K562 (cell line): ENCODE data around the gene PPM1G. TPM values are rescaled to one million over a fixed set of nuclear protein-coding genes. Genes with fewer than 3 reads are reported as not detected.

ENCODE experiments used
- ATAC-seq: fragments of 200-7000 bp; cut with Tn5 transposase; 3 replicates; pipeline ENCODE4 v1.9.1; 2020; ENCODE audit warnings: moderate library complexity
- BruUV-seq: library from RNA; stranded (reverse); fragments of 400-500 nt; replicated peaks from 2 replicates; lab custom pipeline; 2021; lab: Mats Ljungman, UMichigan
- CTCF ChIA-PET: fragments of 300-600 bp; formaldehyde crosslinking; extraction: SDS; loops from one replicate; lab custom pipeline; 2021; ENCODE audit warnings: low intra/inter-chr PET ratio; lab: Yijun Ruan, JAX
- POLR2A ChIA-PET: fragments of 300-600, 350-650 bp; sonication (Branson Sonifier 250); formaldehyde crosslinking; extraction: SDS; loops from one replicate; lab custom pipeline; 2021; ENCODE audit warnings: antibody characterized with exemption, inconsistent platforms; lab: Yijun Ruan, JAX
- DNase-seq, 4 experiments: peaks; one replicate each; pipeline versions ENCODE4 v3.0.0 to v3.0.0-alpha.2; 2011 to 2018; ENCODE audit warnings: low spot score in 3 of 4, mixed read lengths in 3 of 4; ENCODE audit errors: extremely low read depth in 1 of 4
- FAIRE-seq: peaks from 2 replicates; lab custom pipeline; 2011; peaks lifted over from hg19 to GRCh38; lab: Jason Lieb, UNC
- H2AFZ ChIP-seq: 2 replicates; pipeline ENCODE4 v1.6.0; 2011; ENCODE audit warnings: low read depth, low read length, control low read depth, inconsistent platforms
- H3K27ac ChIP-seq: fragments of 200-600 bp; 3 replicates; pipeline ENCODE4 v1.8.0; 2011; ENCODE audit warnings: low read depth, mild to moderate bottlenecking, control low read depth, inconsistent platforms, low read length, moderate library complexity, mixed read lengths; ENCODE audit errors: extremely low read depth
- H3K27me3 ChIP-seq, 2 experiments: fragments of 300-600 bp in 1 of 2; 2 replicates in 1 of 2; 3 replicates in 1 of 2; pipeline versions ENCODE4 v1.6.0 to v1.8.0; 2011; ENCODE audit warnings: inconsistent platforms in 2 of 2, low read length in 2 of 2, mild to moderate bottlenecking in 1 of 2, mixed read lengths in 1 of 2, moderate library complexity in 1 of 2; ENCODE audit not compliant: control insufficient read depth in 2 of 2, insufficient read depth in 2 of 2
- H3K36me3 ChIP-seq: fragments of 300-600 bp; 3 replicates; pipeline ENCODE4 v1.8.0; 2011; ENCODE audit warnings: mild to moderate bottlenecking, low read length, inconsistent platforms; ENCODE audit not compliant: control insufficient read depth, insufficient read depth
- H3K4me1 ChIP-seq, 2 experiments: fragments of 200-600 bp in 1 of 2; replicated peaks in 1 of 2; 2 replicates in 1 of 2; 3 replicates in 1 of 2; pipeline versions ENCODE4 v1.5.1 to v1.8.0; 2011; ENCODE audit warnings: inconsistent platforms in 2 of 2, low read length in 2 of 2, mild to moderate bottlenecking in 1 of 2, mixed read lengths in 1 of 2, moderate library complexity in 1 of 2; ENCODE audit not compliant: control insufficient read depth in 2 of 2, insufficient read depth in 2 of 2
- H3K4me2 ChIP-seq: 2 replicates; pipeline ENCODE4 v1.6.1; 2011; ENCODE audit warnings: low read length, control low read depth, inconsistent platforms, mixed read lengths; ENCODE audit not compliant: insufficient read depth
- H3K4me3 ChIP-seq: fragments of 200-600 bp; sonication (generic), shearing (Covaris generic); 2 replicates; pipeline ENCODE4 v1.5.1; 2016; ENCODE audit warnings: control low read depth, inconsistent platforms
- H3K79me2 ChIP-seq: fragments of 200-600 bp; 3 replicates; pipeline ENCODE4 v1.8.0; 2011; ENCODE audit warnings: low read length, inconsistent platforms; ENCODE audit not compliant: control insufficient read depth, insufficient read depth
- H3K9ac ChIP-seq, 2 experiments: 2 replicates each; pipeline versions ENCODE4 v1.6.0 to v1.6.1; 2011; ENCODE audit warnings: low read depth in 2 of 2, low read length in 2 of 2, control low read depth in 1 of 2, inconsistent platforms in 1 of 2, mild to moderate bottlenecking in 1 of 2, mixed read lengths in 1 of 2; ENCODE audit not compliant: insufficient read depth in 1 of 2
- H3K9me1 ChIP-seq: one replicate; pipeline ENCODE4 v1.6.0; 2011; ENCODE audit warnings: inconsistent platforms, mild to moderate bottlenecking, low read length, moderate library complexity; ENCODE audit not compliant: control insufficient read depth, insufficient read depth
- H3K9me3 ChIP-seq: replicated peaks from 2 replicates; pipeline ENCODE4 v1.5.1; 2011; ENCODE audit warnings: low read depth, low read length, inconsistent platforms; ENCODE audit not compliant: control insufficient read depth, insufficient read depth
- H4K20me1 ChIP-seq: replicated peaks from 2 replicates; pipeline ENCODE4 v1.6.1; 2011; ENCODE audit warnings: low read length, inconsistent platforms, mixed read lengths; ENCODE audit not compliant: control insufficient read depth, insufficient read depth
- FIP1L1 ChIP-seq: fragments of 200-400 bp; formaldehyde crosslinking; IDR thresholded peaks from 2 replicates; pipeline ENCODE4 v1.6.1; 2018; ENCODE audit warnings: mild to moderate bottlenecking, low read depth, low read length; ENCODE audit not compliant: poor library complexity, severe bottlenecking
- MYBL2 ChIP-seq, 2 experiments: fragments of 450-650 bp in 1 of 2; sonication (generic) in 1 of 2; formaldehyde crosslinking in 1 of 2; IDR thresholded peaks; 2 replicates each; pipeline versions ENCODE4 v1.6.1 to v1.8.1; 2017 to 2022; ENCODE audit warnings: borderline replicate concordance in 1 of 2, inconsistent platforms in 1 of 2, low read depth in 1 of 2, mild to moderate bottlenecking in 1 of 2, missing genetic modification reagents in 1 of 2, moderate library complexity in 1 of 2
- MYNN ChIP-seq, 2 experiments: sonication (generic); formaldehyde crosslinking in 1 of 2; IDR thresholded peaks; 2 replicates each; pipeline versions ENCODE4 v1.5.0 to v1.6.1; 2016 to 2020; ENCODE audit warnings: antibody characterized with exemption in 1 of 2, missing genetic modification reagents in 1 of 2
- POLR2A ChIP-seq: fragments of 450-650 bp; conservative IDR thresholded peaks from 2 replicates; pipeline ENCODE4 v1.6.1; 2016
- POLR2B ChIP-seq: fragments of 450-650 bp; IDR thresholded peaks from 2 replicates; pipeline ENCODE4 v1.6.1; 2018; ENCODE audit warnings: low read depth; ENCODE audit not compliant: partially characterized antibody
- RBFOX2 ChIP-seq: fragments of 200-400 bp; formaldehyde crosslinking; IDR thresholded peaks from 2 replicates; pipeline ENCODE4 v1.6.1; 2017; ENCODE audit warnings: low read depth, mild to moderate bottlenecking, low read length, moderate library complexity
- RBM22 ChIP-seq: fragments of 200-400 bp; formaldehyde crosslinking; IDR thresholded peaks from 2 replicates; pipeline ENCODE4 v1.6.1; 2018; ENCODE audit warnings: low read length, low read depth; ENCODE audit not compliant: poor library complexity, severe bottlenecking
- SUPT5H ChIP-seq: fragments of 450-650 bp; IDR thresholded peaks from 2 replicates; pipeline ENCODE4 v1.6.1; 2016
- ZNF134 ChIP-seq: fragments of 250-450 bp; sonication (Bioruptor Pico); conservative IDR thresholded peaks from 2 replicates; pipeline ENCODE4 v1.4.0; 2020
- ZNF76 ChIP-seq: fragments of 250-450 bp; sonication (Bioruptor Pico); IDR thresholded peaks from 2 replicates; pipeline ENCODE4 v1.4.0; 2020; ENCODE audit warnings: mild to moderate bottlenecking, moderate library complexity, borderline replicate concordance
- WGBS: fragments of 100-300 bp; shearing (Covaris generic); methylation state at CpG from one replicate; pipeline ENCODE4 v1.1.6; 2016; ENCODE audit warnings: low coverage, mixed read lengths; ENCODE audit not compliant: insufficient coverage; ENCODE audit errors: missing lambda C conversion rate; 5-methylcytosine and 5-hydroxymethylcytosine counted together
- in situ Hi-C: fragments of 300-500 bp; cut with MboI; formaldehyde crosslinking; loops from 4 replicates; pipeline ENCODE4 v1.15.0; 2018; ENCODE audit warnings: inconsistent platforms, mixed read lengths
- intact Hi-C: fragments of 100-400 bp; cut with micrococcal nuclease; formaldehyde crosslinking; loops from 2 replicates; pipeline ENCODE4 v1.14.2; 2022
- polyA plus RNA-seq, 8 experiments: library from polyadenylated mRNA; depleted of rRNA in 4 of 8; stranded (reverse) in 5 of 8; unstranded in 3 of 8; fragments of >200 nt; fragmentation: Nextera tagmentation in 2 of 8; fragmentation: Illumina TruSeq in 1 of 8; extraction: Ambion mirVana in 2 of 8; extraction: Trizol in 1 of 8; gene quantifications; 2 replicates each; pipeline versions ENCODE4 v1.2.1 to v1.2.3, GENCODE V29; 2011 to 2014; ENCODE audit warnings: inconsistent platforms in 1 of 8, missing spikeins in 1 of 8
- total RNA-seq, 7 experiments: library from RNA; depleted of rRNA in 6 of 7; stranded (reverse); fragments of >200 nt in 6 of 7; fragmentation: Illumina TruSeq in 2 of 7; extraction: Trizol in 2 of 7; gene quantifications; 2 replicates each; pipeline versions ENCODE4 v1.2.1 to v1.2.3, GENCODE V29; 2011 to 2021; ENCODE audit warnings: low replicate concordance in 1 of 7
- TF ChIP-seq, protein P1 (sequence below): sonication (generic); formaldehyde crosslinking; IDR thresholded peaks from 2 replicates; pipeline ENCODE4 v1.8.1; 2023; ENCODE audit warnings: mild to moderate bottlenecking, missing genetic modification reagents

Gene PPM1G
- total and polyA plus RNA-seq, 9 of the 15 experiments (the other 6 are each of a cell fraction or from before 2014, with no cell fraction given), result 61.7 to 230 (median 153) TPM

DNA sequence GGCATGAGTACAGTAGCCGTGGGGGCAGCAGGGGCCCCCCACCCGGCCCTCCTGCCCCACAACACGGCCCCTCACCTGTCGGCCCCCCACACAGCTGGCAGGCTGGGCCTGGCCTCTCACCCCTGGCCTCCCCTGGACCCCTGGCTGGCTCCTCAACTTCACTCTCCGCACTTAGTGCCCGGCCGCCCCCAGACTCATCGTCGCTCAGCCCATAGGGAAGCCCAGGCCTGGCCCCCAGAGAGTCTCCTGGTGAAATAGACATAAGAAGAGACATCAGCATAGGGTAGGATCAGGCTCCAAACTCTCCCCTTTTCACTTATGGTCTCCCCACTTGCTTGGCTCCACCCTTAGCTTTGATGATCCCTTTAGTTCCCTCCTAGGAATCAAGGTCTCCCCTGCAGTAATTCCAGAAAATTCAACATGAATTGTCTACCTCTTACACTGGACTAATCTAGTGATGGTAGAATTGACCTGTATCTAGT is 30.5 kb downstream of the PPM1G start:
- H3K27ac ChIP-seq, result peak overlapping the region; percentile 92; the same call in 2 of the 3 replicates
- peaks cover 7 to 42% of the 10 kb centered on the region in 2 experiments for H3K4me1 ChIP-seq
- DNase-seq, result no peak
- in situ Hi-C loops, result no loop called here
- H3K4me3 ChIP-seq, result no peak overlapping the region
- H3K36me3 ChIP-seq, result peaks cover 81% of the 10 kb centered on the region
- BruUV-seq, result no TSS peak
- peak overlapping the region; percentile 95 for H3K4me2 ChIP-seq
- POLR2A ChIA-PET, result interaction anchor here (1.0 to 4.3 kb wide), 5 partner anchors 9 to 205 kb away, joined by 3 to 41 read pairs (median 5); partner anchors contain the start of genes EIF2B4, GTF3C2 and SNX17
- H3K27me3 ChIP-seq, result no peaks in the 10 kb centered on the region
- CTCF ChIA-PET, result interaction anchor here (0.6 kb wide), 1 partner anchor 23 kb away, joined by 4 read pairs; no protein-coding TSS in a partner anchor
- H4K20me1 ChIP-seq, result no peaks in the 10 kb centered on the region
- intact Hi-C loops, result no loop called here
- ATAC-seq, result no peak
- H3K79me2 ChIP-seq, result peaks cover 16% of the 10 kb centered on the region; the same call in 2 of the 3 replicates
- no peak overlapping the region for H2AFZ ChIP-seq
- peak overlapping the region; percentile 67 to 83; a peak in 3 of 4 replicates for H3K9ac ChIP-seq
- no peak for FAIRE-seq
- 87% methylated on average over 3 of the region's 9 CpGs for WGBS
- peak; percentile 79 for TF ChIP-seq RBM22
- no peak for TF ChIP-seq ZNF134 (CRISPR knock-in tag)
- TF ChIP-seq SUPT5H, result 0 out of 2 replicates have a peak, but pooled peaks have one; percentile 10
- H3K9me3 ChIP-seq, result no peaks in the 10 kb centered on the region
- H3K9me1 ChIP-seq, result no peaks in the 10 kb centered on the region

DNA sequence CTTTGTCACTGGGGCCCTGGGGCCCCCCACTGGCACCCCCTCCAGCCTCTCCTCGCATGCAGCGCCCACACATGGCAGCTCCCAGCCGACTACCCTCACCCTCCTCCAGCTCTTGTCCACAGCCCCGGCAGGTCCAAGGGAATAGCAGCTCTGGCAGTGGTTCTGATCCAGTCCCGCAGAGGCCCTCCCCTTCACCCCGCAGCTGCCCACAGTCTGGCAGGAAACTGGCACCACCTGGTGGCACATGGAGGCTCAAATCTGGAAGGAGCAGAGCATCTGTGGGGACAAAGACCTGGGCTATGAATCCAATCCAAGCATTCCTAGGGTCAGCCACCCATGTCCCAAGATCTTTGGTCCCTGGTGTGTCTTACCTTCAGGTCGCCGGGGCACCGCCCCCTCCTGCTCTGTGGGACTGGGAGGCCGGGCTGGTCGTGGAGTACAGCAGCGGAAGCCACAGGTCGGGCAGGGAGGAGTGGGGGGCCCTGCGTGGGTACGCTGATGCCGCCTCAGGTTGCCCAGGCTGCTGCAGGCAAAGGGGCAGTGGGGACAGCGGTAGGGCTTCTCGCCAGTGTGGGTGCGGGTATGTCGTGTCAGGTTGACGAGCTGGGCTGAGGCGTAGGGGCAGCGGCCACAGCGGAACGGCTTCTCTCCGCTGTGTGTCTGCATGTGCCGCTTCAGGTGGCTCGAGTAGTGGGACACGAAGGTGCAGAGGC is 31.1 kb downstream of the PPM1G start:
- Histone ChIP-seq H2AFZ (no peak overlapping the region), H3K9me3 (no peaks in the 10 kb centered on the region), H4K20me1 (no peaks in the 10 kb centered on the region), H3K27me3 (no peaks in the 10 kb centered on the region), H3K4me2 (no peak overlapping the region), H3K4me3 (no peak overlapping the region), H3K4me1 (peaks cover 7 to 42% of the 10 kb centered on the region in 2 experiments), H3K79me2 (peaks cover 19% of the 10 kb centered on the region; the same call in 2 of the 3 replicates), H3K36me3 (peaks cover 80% of the 10 kb centered on the region), H3K27ac (no peak overlapping the region), H3K9ac (peak overlapping the region in 1 of 2 experiments; percentile 67; a peak in 2 of 4 replicates), H3K9me1 (no peaks in the 10 kb centered on the region)
- BruUV-seq, result no TSS peak
- DNase-seq, result no peak
- CTCF ChIA-PET, result interaction anchor here (0.6 kb wide), 1 partner anchor 22 kb away, joined by 4 read pairs; no protein-coding TSS in a partner anchor
- in situ Hi-C loops, result no loop called here
- intact Hi-C loops, result no loop called here
- no peak for ATAC-seq
- POLR2A ChIA-PET, result interaction anchor here (0.6 to 4.3 kb wide), 4 partner anchors 8 to 22 kb away, joined by 3 to 41 read pairs (median 4); partner anchors contain the start of genes EIF2B4, GTF3C2 and SNX17
- WGBS, result 90% methylated on average over 13 of the region's 29 CpGs
- FAIRE-seq, result no peak
- TF ChIP-seq, protein P1, sequence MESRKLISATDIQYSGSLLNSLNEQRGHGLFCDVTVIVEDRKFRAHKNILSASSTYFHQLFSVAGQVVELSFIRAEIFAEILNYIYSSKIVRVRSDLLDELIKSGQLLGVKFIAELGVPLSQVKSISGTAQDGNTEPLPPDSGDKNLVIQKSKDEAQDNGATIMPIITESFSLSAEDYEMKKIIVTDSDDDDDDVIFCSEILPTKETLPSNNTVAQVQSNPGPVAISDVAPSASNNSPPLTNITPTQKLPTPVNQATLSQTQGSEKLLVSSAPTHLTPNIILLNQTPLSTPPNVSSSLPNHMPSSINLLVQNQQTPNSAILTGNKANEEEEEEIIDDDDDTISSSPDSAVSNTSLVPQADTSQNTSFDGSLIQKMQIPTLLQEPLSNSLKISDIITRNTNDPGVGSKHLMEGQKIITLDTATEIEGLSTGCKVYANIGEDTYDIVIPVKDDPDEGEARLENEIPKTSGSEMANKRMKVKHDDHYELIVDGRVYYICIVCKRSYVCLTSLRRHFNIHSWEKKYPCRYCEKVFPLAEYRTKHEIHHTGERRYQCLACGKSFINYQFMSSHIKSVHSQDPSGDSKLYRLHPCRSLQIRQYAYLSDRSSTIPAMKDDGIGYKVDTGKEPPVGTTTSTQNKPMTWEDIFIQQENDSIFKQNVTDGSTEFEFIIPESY, result peak; percentile 83
- peak; percentile 11 for TF ChIP-seq POLR2B
- peak; percentile 57 for TF ChIP-seq SUPT5H
- TF ChIP-seq RBM22, result peak; percentile 89
- no peak for TF ChIP-seq MYBL2 (IDR thresholded peaks at IDR 0.05; ENCODE audit: low read depth)
- no peak for TF ChIP-seq MYBL2 (CRISPR knock-in tag; IDR thresholded peaks at IDR 0.05; ENCODE audit: borderline replicate concordance)
- peak; percentile 47; the same call in 1 of the 2 replicates for TF ChIP-seq POLR2A
- TF ChIP-seq MYNN (IDR thresholded peaks at IDR 0.05), result peak; percentile 19; the same call in 1 of the 2 replicates
- TF ChIP-seq MYNN (CRISPR knock-in tag; IDR thresholded peaks at IDR 0.05), result no peak
- no peak for TF ChIP-seq ZNF76 (CRISPR knock-in tag)
- TF ChIP-seq FIP1L1, result peak; percentile 85
- TF ChIP-seq RBFOX2, result peak; percentile 78
